SK-N-SH treated with all-trans-retinoic acid at 6 μM for 48 hours (cell line): ENCODE data around the gene TFDP1.

Experiments
- ARNTL ChIP-seq: fragments of 450-650 bp; formaldehyde crosslinking; IDR thresholded peaks from 2 replicates; pipeline ENCODE4 v1.5.0; 2020; ENCODE audit warnings: low read depth, mild to moderate bottlenecking, moderate library complexity, borderline replicate concordance
- ESRRG ChIP-seq: fragments of 250-450 bp; sonication (Bioruptor Pico); IDR thresholded peaks from 2 replicates; pipeline ENCODE4 v1.6.1; 2021; ENCODE audit warnings: mild to moderate bottlenecking
- GLIS3 ChIP-seq: fragments of 250-450 bp; sonication (Bioruptor Pico); IDR thresholded peaks from 2 replicates; pipeline ENCODE4 v1.5.0; 2020; ENCODE audit warnings: mild to moderate bottlenecking, moderate library complexity
- ISL1 ChIP-seq: fragments of 250-450 bp; sonication (Bioruptor Pico); IDR thresholded peaks from 2 replicates; pipeline ENCODE4 v2.1.2; 2022; ENCODE audit warnings: mild to moderate bottlenecking, moderate library complexity
- PATZ1 ChIP-seq: fragments of 250-450 bp; sonication (Bioruptor Pico); IDR thresholded peaks from 2 replicates; pipeline ENCODE4 v1.8.0; 2020; ENCODE audit warnings: mild to moderate bottlenecking, moderate library complexity, borderline replicate concordance
- POU6F1 ChIP-seq: fragments of 250-450 bp; sonication (Bioruptor Pico); IDR thresholded peaks from 2 replicates; pipeline ENCODE4 v1.8.0; 2021; ENCODE audit warnings: low read depth, mild to moderate bottlenecking, moderate library complexity, borderline replicate concordance
- PPARA ChIP-seq: fragments of 250-450 bp; sonication (Bioruptor Pico); IDR thresholded peaks from 2 replicates; pipeline ENCODE4 v1.5.0; 2020; ENCODE audit warnings: mild to moderate bottlenecking, borderline replicate concordance
- TCF4 ChIP-seq: fragments of 250-450 bp; sonication (Bioruptor Pico); IDR thresholded peaks from 2 replicates; pipeline ENCODE4 v1.8.0; 2021; ENCODE audit warnings: mild to moderate bottlenecking, moderate library complexity, borderline replicate concordance
- ZFP3 ChIP-seq: fragments of 250-450 bp; sonication (Bioruptor Pico); IDR thresholded peaks from 2 replicates; pipeline ENCODE4 v1.5.0; 2020; ENCODE audit warnings: mild to moderate bottlenecking, moderate library complexity
- ZFP30 ChIP-seq: fragments of 450-650 bp; formaldehyde crosslinking; IDR thresholded peaks from 2 replicates; pipeline ENCODE4 v1.5.0; 2022; ENCODE audit warnings: mild to moderate bottlenecking, moderate library complexity

- TF ChIP-seq PATZ1 (CRISPR knock-in tag) = no peak
- TF ChIP-seq ZFP3 (CRISPR knock-in tag) = no peak
- TF ChIP-seq PPARA (CRISPR knock-in tag) = no peak
- no peak for TF ChIP-seq POU6F1 (CRISPR knock-in tag)
- no peak for TF ChIP-seq ISL1 (CRISPR knock-in tag)
- TF ChIP-seq TCF4 (CRISPR knock-in tag) = no peak
- TF ChIP-seq ARNTL (CRISPR knock-in tag) = no peak
- no peak for TF ChIP-seq ESRRG (CRISPR knock-in tag)
- TF ChIP-seq GLIS3 (CRISPR knock-in tag) = no peak
- TF ChIP-seq ZFP30 (CRISPR knock-in tag) = no peak
These were observed 30.2 kb upstream of the TFDP1 start for GRCh38 chr13:113554333-113554700.
